ENCODE results near the gene NHSL1.

Gene NHSL1

GRCh38 chr6:138403801-138404665 is 95.3 kb downstream of the NHSL1 start, which contains the start of gene HEBP2:
Gene HEBP2, plus strand, starts transcription at chr6:138404223. Its CDS starts 273 bp downstream, at chr6:138404496.
- TF ChIP-seq CTCF (IDR thresholded peaks at IDR 0.05), result peak; percentile 63
- Histone ChIP-seq H3K36me3 (peaks cover 39% of the 10 kb centered on the region), H3K27me3 (peaks cover 8% of the 10 kb centered on the region), H3K27ac (peak within 1 kb of the TSS; percentile 89), H3K4me3 (ENCODE audit: low read depth in 1 of 2, low read length in 1 of 2) (peak within 1 kb of the TSS; percentile 80 to 93), H3K4me1 (ENCODE audit: control insufficient read depth in 1 of 2, insufficient read depth in 1 of 2, low read depth in 1 of 2, low read length in 1 of 2) (peaks cover 25 to 27% of the 10 kb centered on the region in 2 experiments), H3K9me3 (no peaks in the 10 kb centered on the region)

- no peak for TF ChIP-seq CTCF (IDR thresholded peaks at IDR 0.05)
- Histone ChIP-seq H3K9me3 (no peaks in the 10 kb centered on the region), H3K4me3 (ENCODE audit: low read depth in 1 of 2, low read length in 1 of 2) (peak overlapping the region; percentile 80 to 93), H3K36me3 (peaks cover 32% of the 10 kb centered on the region), H3K27me3 (peaks cover 8% of the 10 kb centered on the region), H3K4me1 (ENCODE audit: control insufficient read depth in 1 of 2, insufficient read depth in 1 of 2, low read depth in 1 of 2, low read length in 1 of 2) (peaks cover 25 to 27% of the 10 kb centered on the region in 2 experiments), H3K27ac (peak overlapping the region; percentile 89)
Observed at GRCh38 chr6:138403324-138403800, 95.9 kb downstream of the NHSL1 start.

- no peaks in the 10 kb centered on the region for H3K9me3 ChIP-seq
- H3K27me3 ChIP-seq, result peaks cover 8% of the 10 kb centered on the region
- peak overlapping the region; percentile 80 to 93 for H3K4me3 ChIP-seq (ENCODE audit: low read depth in 1 of 2, low read length in 1 of 2)
- TF ChIP-seq CTCF (IDR thresholded peaks at IDR 0.05), result no peak
- peaks cover 27% of the 10 kb centered on the region for H3K36me3 ChIP-seq
- H3K27ac ChIP-seq, result no peak overlapping the region
- H3K4me1 ChIP-seq (ENCODE audit: control insufficient read depth in 1 of 2, insufficient read depth in 1 of 2, low read depth in 1 of 2, low read length in 1 of 2), result peaks cover 25 to 27% of the 10 kb centered on the region in 2 experiments
Observed at GRCh38 chr6:138402838-138403187, 96.5 kb downstream of the NHSL1 start.

GRCh38 chr6:138401960-138402837 is 97.1 kb downstream of the NHSL1 start:
- no peak for TF ChIP-seq CTCF (IDR thresholded peaks at IDR 0.05)
- Histone ChIP-seq H3K4me3 (ENCODE audit: low read depth in 1 of 2, low read length in 1 of 2) (no peak overlapping the region), H3K27ac (no peak overlapping the region), H3K36me3 (peaks cover 21% of the 10 kb centered on the region), H3K9me3 (no peaks in the 10 kb centered on the region), H3K27me3 (peaks cover 8% of the 10 kb centered on the region), H3K4me1 (ENCODE audit: control insufficient read depth in 1 of 2, insufficient read depth in 1 of 2, low read depth in 1 of 2, low read length in 1 of 2) (peaks cover 25 to 27% of the 10 kb centered on the region in 2 experiments)

- H3K4me1 ChIP-seq (ENCODE audit: control insufficient read depth in 1 of 2, insufficient read depth in 1 of 2, low read depth in 1 of 2, low read length in 1 of 2), result peaks cover 12 to 16% of the 10 kb centered on the region in 2 experiments
- H3K27ac ChIP-seq, result no peak overlapping the region
- no peak for TF ChIP-seq CTCF (IDR thresholded peaks at IDR 0.05)
- peaks cover 2% of the 10 kb centered on the region for H3K36me3 ChIP-seq
- no peaks in the 10 kb centered on the region for H3K9me3 ChIP-seq
- no peak overlapping the region for H3K4me3 ChIP-seq (ENCODE audit: low read depth in 1 of 2, low read length in 1 of 2)
- H3K27me3 ChIP-seq, result peaks cover 8% of the 10 kb centered on the region
Observed at GRCh38 chr6:138400326-138400725, 99.0 kb downstream of the NHSL1 start.
